NCI-H2196 (cell line): ENCODE measurements around the gene KCNN3.

Source experiments
- DNase-seq: peaks from one replicate; lab custom pipeline; 2025; ENCODE audit not compliant: unreplicated experiment; lab: John Stamatoyannopoulos, UW

The KCNN3 gene

DNA sequence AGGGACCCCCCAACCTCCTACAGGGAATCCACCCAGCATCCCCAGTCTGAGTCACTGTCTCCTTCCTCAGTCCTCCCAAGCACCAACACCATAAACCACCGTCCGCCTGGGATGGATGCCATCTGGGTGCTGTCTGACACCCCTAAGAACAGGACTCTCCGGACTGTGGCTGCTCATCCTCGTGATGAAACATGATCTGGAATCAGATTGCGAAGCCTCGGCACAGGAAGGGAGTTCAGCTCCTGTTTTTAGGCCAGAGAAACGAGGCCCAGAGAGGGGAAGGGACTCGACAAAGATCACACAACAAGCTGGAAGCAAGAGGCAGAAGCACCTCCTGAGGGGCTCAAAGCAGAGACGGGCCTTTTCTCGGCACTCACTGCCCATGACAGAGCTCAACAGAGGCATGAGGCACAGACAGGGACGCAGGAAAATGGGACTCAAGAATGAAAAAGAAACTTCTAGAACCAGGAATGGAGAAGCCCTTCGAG lies 8.4 kb downstream of the KCNN3 start:
- no peak for DNase-seq

DNA sequence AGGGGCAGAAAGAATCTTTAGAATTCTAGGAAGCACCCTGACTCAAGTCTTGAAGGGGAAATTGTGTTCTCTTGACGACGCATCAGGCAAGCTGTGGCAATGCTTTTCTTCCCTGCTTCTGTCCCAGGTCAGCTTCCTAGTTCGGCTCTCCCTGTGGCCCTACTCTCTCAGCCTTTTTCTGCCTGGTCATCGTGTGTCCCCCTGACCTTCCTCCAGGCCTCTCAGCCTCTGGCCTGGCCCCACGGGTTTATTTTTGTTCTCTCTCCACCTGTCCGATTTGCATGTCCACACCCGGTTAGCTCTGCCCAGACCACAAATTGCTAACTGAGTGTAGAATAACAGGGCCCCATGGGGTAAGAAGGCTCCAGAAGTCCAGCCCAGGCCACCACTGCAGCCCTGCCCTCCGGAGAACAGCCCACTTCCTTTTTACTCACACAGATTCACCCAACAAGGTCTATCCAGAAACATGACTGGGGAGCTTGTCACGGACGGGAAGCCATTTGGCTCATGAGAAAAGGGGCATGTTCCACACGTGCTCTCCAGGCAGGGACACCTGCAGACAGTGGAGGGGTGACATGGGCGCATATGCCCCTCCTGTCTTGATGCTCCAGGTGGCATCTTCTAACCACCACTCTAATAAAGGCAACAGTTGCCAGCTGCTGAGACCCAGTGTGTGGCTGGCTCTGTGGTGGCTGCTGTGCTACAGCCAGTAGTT lies 9.8 kb downstream of the KCNN3 start:
- no peak for DNase-seq

DNA sequence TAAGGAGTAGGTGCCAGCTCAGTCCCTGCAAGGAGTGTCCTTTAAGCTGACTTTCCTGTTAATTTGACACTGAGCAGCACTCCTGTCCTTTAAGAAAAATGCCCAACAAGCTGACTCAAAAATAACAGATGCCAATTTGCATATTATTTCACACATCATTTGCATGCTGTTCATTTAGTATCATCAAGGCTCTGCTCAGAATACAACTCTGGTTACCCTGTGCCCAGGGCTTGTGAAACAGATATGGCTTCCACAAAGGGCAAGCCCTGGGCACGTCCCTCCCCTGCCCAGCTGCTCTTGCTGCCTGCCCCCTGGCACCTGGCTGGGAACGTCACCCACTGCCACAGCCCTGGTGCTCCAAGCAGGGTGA lies 10.3 kb downstream of the KCNN3 start:
- DNase-seq, result no peak

DNA sequence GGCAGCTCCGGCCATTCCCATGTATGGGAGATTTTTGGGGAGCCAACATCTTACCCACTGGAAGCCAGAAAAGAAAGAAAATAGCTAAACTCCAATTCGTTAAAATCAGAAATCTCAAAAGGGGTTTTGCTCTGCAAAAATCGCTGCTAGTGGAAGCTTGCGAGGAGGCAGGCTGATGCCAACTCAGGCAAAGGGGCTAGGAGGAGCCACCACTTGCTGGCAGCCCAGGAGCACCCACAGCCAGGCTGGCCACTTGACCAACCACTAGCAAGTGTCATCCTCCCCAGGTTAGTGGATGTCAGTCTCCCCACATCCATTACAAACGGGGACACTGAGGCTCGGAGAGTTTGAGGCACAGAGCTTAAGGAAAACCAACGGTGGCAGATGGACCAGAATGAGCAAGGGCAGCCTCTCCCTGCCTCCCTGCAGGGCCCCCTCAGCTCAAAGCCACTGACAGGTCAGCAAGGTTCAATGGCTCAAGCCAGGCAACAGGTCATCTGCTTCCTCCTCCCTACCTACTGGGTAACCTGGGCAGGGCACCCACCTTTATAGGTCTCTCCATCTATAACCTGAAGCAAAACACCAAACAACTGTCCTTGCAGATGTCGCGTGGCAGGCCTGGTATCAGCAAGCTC lies 10.8 kb downstream of the KCNN3 start:
- no peak for DNase-seq

DNA sequence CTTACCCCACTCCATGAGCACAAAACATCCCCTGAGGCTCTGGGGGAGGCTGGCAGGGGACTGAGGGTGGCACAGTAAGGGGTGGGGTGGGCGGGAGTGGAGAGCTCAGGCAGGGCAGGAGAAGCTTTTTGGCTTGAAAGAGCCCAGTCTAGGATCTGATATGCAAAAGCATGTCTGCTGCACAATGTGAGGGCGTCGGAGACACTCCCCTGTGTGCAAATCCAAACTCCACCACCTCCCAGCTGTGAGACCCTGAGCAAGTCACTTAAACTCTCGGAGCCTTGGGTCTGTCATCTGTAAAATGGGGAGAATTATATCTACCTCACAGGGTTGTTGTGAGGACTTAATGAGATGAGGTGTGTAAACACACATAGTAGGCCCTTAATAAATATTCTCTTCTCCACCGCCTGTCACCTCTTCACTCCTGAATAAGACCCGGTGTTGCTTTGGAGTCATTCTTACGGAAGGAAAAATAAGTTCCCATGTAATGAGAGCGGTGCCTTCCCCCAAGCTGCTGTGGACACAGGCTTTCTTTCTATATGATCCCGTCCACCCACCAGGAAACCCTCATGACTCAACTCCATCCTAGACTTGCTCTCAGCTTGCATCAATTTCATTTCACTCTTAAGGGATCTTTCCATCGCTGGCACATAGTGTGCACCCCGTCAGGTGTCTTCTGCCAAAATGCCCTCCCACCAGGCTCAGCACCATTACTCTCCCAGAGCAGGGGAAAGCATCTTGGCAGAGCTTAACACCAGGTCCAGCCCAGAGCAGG lies 12.5 kb downstream of the KCNN3 start:
- DNase-seq, result no peak

DNA sequence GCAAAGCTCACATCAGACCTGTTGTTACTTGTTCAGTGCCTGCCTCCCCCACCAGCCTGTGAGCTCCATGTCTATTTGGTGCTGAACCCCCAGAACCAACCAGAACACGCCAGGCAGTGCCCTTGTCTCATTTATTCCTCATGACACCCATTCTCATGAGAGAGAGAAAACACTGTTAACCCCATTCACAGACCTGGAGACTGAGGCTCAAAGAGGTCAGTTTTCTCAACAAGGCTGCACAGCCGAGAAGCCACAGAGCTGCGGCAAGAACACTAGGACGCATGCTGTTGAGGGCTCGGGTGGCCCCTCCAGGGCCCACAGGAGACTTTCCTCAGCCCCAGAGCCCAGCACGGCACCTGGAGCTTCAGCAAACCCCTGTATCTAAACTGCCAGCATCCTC lies 13.1 kb downstream of the KCNN3 start:
- DNase-seq, result no peak

DNA sequence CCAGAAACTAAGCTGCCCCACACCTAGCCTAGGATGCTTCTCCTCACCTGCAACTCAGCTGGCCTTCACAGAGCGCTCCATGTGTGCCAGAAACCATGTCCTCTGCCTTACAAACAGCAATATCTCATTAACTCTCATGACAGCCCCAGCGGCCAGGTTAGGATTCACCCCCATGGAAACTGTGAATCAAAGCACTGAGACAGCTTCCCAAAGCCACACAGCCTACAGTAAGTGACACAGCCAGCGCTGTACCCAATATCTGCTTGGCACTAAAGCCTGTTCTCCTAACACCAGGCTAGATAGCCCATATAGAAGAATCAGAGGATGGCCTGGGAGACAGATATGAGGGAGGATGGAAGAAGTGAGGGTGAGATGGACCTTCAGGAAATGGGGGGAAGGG lies 13.5 kb downstream of the KCNN3 start:
- no peak for DNase-seq

DNA sequence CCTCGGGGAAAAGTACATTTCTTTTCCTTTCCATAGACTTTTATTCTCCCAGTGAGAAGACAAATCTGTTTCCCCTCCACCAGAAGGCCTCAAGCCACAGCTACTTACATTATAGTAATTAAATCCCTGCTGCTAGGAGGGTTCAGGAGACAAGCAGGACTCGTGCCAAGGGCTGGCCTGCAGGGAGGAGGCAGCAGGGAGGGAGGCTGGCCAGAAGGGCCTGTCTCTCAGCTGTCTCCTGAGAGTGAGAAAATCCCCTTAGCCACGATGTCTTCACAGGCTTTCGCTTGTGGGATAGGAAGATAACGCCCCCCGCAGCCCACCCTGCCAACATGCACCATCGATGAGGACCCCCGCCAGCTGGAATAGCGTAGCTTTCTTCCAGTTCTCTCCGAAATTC lies 14.0 kb downstream of the KCNN3 start:
- peak; percentile 52 for DNase-seq

DNA sequence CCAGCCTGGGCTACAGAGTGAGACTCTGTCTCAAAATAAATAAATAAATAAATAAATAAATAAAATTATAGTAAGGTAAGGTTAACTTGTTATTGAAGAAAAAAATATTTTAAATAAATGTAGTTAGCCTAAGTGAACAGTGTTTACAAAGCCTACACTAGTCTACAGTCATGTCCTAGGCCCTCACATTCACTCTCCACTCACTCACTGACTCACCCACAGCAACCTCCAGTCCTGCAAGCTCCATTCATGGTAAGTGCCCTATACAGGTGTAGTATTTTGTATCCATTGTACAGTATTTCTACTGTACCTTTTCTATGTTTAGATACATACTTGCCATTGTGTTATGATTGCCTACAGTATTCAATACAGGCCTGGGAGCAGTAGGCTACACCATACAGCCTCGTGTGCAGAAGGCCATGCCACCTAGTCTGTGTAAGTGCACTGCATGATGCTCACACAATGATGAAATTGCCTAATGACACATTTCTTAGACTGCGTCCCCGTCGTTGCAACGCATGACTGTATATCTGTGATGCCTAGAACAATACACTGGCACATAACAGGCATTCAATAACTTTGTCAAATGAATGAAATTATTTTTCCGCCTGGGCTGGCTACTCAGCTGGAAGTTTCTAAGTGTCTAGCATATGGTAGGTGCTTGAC lies 14.8 kb downstream of the KCNN3 start:
- no peak for DNase-seq

DNA sequence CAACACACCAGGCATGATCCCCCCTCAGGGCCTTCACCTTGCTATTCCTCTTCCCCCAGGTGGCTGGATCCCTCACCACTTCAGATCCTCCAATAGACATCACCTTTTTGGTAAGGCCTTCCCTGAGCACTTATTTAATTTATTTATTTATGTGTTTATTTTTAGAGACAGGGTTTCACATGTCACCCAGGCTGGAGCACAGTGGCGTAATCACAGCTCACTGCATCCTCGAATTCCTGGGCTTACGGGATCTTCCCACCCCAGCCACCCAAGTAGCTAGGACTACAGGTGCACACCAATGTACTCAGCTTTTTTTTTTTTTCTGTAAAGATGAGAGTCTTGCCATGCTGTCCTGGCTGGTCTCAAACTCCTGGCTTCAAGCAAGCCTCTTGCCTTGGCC lies 17.2 kb downstream of the KCNN3 start:
- no peak for DNase-seq

DNA sequence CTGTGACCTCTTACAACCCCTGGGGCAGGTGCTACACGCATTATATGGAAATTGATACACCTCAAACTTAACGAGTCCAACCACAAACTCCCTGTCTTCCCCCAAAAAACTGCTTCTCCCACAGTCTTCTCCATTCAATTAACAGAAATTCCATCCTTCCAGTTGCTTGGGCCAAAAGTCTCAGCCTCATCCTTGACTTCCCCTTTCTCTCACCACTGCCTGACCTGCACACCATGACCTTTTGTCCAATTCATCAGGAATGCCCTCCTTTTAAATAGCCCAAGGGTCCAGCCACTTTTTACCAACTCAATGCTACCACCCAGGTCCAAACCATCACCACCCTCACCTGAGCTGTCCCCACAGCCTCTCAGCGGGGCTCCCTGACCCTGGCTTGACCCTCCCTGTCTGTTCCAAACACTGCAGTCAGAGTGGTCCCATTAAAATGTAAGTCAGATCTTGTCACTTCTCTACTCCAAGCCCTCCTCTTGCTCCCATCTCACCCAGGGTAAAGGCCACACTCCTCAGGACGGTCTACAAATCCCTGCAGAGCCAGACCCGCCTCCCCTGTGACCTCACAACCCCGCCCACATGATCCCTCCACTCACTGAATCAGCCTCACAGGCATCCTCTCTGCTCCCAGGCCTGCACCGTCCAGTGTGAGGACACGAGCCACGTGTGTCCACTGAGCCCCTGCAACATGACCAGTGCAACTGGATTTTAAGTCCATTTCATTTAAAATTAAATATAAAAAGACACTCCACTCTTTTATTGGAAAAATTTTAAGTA lies 18.5 kb downstream of the KCNN3 start:
- DNase-seq, result peak; percentile 8

DNA sequence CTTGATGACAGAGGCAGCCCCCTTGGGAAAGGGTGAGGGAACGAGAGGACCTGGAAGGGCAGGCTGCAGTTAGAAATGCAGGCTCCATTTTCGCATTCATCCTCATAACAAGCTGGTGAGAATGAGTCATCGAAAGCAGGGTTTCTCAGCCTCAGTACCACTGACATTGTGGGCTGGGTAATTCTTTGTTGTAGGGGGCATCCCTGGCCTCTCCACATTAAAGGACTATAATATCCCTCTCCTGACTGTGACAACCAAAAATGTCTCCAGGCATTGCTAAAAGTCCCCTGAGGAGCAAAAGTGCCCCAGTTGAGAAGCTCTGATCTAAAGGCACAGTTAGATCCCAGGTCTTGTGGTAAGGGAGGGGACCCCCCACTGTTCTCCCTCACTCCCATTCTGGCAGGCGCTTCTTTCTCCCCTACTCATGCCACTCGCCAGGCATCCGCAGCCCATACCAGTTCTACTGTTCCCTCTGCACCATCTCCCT lies 20.4 kb downstream of the KCNN3 start:
- no peak for DNase-seq

DNA sequence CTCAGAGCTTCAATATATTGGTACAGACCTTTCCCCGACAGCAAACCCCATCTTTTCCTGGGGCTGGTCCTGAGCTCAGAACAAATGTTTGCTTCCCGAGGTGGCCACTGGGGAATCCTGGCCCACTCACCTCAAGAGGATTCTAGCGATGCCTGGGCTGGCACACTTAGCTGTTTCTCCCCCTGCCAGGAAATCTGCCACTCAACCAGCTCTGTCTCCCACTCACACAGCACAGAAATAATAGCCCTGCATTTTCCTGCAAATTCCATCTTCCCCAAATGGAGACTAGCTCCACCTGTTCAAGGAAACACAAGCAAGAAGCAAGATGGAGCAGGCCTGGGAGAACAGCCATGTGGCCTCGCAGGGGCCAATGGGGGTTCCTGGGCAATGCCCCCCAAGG lies 21.1 kb downstream of the KCNN3 start:
- DNase-seq, result no peak

DNA sequence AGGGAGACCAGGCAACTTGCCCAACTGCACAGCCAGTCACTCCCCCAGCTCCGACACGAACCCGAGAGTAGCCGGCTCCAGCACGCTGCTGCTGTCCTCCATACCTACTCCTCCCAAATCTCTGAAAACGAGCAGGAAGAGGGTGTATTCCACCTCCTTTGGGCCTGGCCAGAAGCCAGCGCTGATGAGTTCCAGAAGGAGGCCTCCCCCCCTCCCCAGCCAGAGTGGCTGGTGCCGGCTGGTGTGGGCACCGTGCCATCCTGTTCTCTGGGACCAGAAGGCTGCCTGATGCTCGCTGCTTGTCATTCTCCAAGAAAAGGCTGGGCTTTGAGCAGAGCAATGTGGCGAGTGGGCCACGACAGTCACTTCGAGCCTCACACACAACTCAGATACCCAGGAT lies 22.2 kb downstream of the KCNN3 start:
- peak; percentile 79 for DNase-seq

DNA sequence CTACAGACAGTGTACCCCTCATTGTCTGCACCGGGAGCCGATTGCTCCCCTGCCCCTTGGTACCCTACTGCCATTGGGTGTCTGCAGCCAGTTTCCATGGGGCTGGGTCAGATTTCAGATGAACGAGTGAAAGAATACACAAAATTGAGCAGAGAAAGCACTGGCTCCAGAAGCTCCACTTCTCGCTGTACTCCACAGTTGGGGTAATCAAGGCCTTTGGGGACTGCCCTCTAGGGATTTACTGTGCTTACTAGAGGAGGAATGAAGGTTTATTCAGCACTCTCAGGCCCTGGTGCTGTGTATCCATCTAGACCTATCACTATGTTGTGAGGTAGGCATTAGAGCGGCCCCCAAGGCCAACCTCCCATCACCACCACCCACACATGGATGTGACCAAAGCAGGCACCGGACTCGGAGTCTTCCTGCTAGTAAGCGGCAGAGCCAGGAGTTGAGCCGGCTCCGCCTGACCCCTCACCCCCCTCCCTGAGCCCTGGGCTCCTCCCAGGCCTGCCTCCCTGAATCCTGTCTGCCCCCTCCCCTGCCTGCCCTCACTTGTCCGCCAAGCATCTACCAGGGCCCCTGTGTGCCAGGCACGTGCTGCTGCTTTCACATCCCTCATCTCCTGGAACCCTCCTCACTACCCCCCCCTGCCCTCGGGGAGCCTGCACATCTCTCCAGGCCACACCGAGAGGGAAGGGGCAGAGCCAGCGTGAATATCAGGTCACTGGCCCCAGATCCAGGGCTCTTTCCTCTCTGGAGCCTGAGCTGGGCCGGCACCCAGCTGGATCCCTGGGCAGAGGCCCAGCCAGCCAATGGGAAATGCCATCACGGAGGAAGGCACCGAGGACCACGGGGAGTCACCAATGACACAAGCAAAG lies 23.3 kb downstream of the KCNN3 start:
- no peak for DNase-seq

DNA sequence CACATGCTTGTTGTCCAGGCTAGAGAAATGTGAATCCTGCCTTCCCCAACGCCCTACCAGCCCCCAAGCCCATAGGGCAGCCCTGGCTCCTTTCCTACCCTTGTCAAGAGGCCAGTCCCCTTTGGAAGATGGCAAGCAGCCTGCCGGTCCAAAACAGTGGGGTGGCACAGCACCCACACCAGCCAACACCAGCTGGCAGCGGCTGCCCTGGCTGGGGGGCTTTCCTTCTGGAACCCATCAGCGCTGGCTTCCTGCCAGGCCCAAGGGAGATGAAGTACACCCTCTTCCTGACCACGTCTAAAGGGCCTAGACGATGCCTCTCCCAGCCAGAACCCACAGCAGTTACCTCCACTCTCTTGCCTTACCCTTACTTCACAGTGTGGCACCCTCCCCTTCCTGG lies 24.2 kb downstream of the KCNN3 start:
- no peak for DNase-seq

DNA sequence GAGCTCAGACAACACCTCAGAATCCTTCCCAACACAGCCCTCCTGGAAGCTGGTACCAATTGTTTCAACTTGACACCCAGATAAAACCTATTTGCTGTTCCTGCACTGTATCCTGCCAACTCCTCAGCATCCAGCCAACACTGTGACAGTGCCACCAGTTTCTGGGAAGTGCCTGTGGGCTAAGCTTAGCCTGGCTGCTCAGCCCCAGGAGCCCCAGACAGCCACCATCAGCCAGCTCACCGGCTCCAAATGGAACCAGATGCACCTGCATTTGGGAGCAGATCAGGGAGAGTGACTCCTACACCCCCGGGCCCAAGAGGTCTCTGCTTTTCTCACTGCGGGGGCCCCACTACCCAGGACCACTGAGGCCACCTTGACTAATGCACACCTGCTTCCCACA lies 24.9 kb downstream of the KCNN3 start:
- no peak for DNase-seq

DNA sequence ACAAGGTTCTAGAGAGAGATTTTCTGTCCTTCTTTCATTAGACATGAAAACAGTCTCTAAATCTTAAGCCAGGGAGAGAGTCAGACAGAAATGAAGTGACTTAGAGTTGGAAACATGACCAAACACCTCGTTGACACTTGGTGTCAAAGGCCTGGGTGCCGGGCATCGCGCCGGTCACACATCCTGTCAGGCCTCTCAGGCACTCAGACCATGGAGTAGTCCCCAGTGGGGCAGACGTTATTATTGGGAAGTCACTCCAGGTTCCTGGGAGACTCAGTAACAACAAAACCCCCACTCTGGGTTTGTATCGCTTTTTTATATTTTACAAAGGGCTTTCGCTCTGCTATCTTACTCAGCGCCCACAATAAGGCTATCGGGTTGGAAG lies 25.8 kb downstream of the KCNN3 start:
- no peak for DNase-seq

DNA sequence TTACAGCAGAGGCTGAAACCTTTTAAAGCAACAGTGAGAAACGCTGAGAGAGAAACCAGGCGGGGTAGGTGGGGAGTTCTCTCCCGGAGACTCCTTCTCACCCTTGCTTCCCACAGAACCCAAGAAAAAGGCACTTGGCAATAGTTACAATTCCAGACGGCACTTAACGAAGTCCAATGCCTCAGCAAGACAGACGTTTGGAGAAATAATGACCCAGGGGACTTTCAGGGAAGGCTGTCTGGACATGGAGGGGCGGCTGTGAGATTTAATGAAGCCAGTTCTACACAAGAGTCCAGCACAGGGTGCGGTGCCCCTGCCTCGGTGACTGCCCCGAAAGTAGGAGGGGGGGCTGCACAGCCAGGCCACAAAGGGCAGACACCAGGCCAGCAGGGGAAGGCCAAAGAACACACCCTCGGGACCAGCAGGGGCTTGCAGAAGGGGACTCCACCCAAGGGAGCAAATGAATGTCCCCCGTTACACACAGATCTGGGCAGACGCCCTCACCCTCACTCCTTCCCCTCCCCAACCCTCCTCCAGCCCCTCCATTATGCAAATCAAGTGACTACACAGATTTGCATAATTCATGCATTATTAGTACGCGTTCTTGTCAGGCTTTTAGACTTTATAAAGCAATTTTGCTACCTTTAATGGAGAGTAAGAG lies 26.3 kb downstream of the KCNN3 start:
- no peak for DNase-seq
